ENCODE results near the gene ADGB.
"Not testable (repeated sequence)": the region's sequence is repeated elsewhere in the genome, so short reads cannot be mapped to it uniquely, and the experiment has no call there.

Gene ADGB

DNA sequence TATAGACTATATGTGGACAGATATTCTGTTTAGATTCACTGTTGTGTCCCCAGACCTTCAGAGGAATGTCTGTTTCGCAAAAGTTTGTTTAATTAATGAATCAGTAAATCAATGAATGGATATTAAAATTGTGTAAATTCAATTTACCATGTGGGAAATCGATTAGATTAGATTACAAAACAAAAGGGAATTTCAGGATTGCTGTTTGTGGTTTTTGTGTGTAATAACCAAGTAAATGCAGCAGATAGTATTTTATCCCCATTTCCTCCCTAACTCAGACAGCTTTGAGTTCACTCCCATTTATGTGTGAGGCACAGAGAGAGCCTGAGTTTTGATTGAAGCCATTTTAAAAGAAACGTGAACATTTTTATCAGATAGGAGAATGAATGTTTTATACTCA, 214.8 kb downstream of the ADGB start:
- TF ChIP-seq, protein P1, sequence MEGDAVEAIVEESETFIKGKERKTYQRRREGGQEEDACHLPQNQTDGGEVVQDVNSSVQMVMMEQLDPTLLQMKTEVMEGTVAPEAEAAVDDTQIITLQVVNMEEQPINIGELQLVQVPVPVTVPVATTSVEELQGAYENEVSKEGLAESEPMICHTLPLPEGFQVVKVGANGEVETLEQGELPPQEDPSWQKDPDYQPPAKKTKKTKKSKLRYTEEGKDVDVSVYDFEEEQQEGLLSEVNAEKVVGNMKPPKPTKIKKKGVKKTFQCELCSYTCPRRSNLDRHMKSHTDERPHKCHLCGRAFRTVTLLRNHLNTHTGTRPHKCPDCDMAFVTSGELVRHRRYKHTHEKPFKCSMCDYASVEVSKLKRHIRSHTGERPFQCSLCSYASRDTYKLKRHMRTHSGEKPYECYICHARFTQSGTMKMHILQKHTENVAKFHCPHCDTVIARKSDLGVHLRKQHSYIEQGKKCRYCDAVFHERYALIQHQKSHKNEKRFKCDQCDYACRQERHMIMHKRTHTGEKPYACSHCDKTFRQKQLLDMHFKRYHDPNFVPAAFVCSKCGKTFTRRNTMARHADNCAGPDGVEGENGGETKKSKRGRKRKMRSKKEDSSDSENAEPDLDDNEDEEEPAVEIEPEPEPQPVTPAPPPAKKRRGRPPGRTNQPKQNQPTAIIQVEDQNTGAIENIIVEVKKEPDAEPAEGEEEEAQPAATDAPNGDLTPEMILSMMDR (IDR thresholded peaks at IDR 0.05; ENCODE audit: low read depth, low read length) = no peak
- TF ChIP-seq MAX (IDR thresholded peaks at IDR 0.05; ENCODE audit: low read depth, low read length) (no peak), POLR2A (IDR thresholded peaks at IDR 0.05; ENCODE audit: extremely low read depth, insufficient read length) (no peak), MYC (IDR thresholded peaks at IDR 0.05; ENCODE audit: low read depth, low read length) (no peak)
- DNase-seq (ENCODE audit: low read depth) = no peak
- no peak overlapping the region for H3K4me3 ChIP-seq (ENCODE audit: low read depth, low read length)

DNA sequence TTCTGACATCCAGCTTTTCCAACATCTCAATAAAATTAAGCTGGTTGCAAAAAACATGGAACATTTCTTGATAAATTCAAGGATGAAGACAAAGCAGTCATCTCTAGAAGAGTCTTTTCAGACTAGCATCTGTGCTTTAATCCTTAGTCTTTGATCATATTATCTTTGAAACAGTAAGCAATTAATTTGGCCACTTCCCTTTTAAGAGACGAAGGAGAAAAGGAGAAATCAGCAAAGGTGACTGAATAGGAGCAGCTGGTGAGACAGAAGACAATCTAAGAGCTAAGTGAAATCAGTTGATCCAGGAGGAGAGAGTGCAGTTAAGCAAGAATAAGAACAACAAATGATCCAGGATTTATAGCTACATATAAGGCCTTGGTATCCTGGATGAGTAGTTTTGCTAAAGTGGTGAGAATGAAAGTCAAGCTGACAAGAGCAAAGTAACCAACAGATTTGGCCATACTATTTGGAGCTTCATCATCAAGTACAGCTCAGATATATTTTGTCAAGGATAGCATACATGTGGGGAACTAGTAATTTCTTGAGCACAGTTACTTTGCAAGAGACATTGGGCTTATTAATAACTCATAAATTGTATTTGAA, 215.5 kb downstream of the ADGB start:
- TF ChIP-seq, protein P1 (IDR thresholded peaks at IDR 0.05; ENCODE audit: low read depth, low read length) = no peak
- no peak for TF ChIP-seq POLR2A (IDR thresholded peaks at IDR 0.05; ENCODE audit: extremely low read depth, insufficient read length)
- TF ChIP-seq MAX (IDR thresholded peaks at IDR 0.05; ENCODE audit: low read depth, low read length) = no peak
- TF ChIP-seq MYC (IDR thresholded peaks at IDR 0.05; ENCODE audit: low read depth, low read length) = no peak
- H3K4me3 ChIP-seq (ENCODE audit: low read depth, low read length) = no peak overlapping the region
- DNase-seq (ENCODE audit: low read depth) = no peak

GRCh38 chr6:146815511-146816462, 217.0 kb downstream of the ADGB start:
- H3K4me3 ChIP-seq (ENCODE audit: low read depth, low read length); DNase-seq (ENCODE audit: low read depth): not testable (repeated sequence)

- TF ChIP-seq, protein P1 (IDR thresholded peaks at IDR 0.05; ENCODE audit: low read depth, low read length) = no peak
- TF ChIP-seq MYC (IDR thresholded peaks at IDR 0.05; ENCODE audit: low read depth, low read length) (no peak), MAX (IDR thresholded peaks at IDR 0.05; ENCODE audit: low read depth, low read length) (no peak), POLR2A (IDR thresholded peaks at IDR 0.05; ENCODE audit: extremely low read depth, insufficient read length) (no peak)
- no peak for DNase-seq (ENCODE audit: low read depth)
- no peak overlapping the region for H3K4me3 ChIP-seq (ENCODE audit: low read depth, low read length)
Observed at GRCh38 chr6:146819596-146820320, 221.0 kb downstream of the ADGB start.

DNA sequence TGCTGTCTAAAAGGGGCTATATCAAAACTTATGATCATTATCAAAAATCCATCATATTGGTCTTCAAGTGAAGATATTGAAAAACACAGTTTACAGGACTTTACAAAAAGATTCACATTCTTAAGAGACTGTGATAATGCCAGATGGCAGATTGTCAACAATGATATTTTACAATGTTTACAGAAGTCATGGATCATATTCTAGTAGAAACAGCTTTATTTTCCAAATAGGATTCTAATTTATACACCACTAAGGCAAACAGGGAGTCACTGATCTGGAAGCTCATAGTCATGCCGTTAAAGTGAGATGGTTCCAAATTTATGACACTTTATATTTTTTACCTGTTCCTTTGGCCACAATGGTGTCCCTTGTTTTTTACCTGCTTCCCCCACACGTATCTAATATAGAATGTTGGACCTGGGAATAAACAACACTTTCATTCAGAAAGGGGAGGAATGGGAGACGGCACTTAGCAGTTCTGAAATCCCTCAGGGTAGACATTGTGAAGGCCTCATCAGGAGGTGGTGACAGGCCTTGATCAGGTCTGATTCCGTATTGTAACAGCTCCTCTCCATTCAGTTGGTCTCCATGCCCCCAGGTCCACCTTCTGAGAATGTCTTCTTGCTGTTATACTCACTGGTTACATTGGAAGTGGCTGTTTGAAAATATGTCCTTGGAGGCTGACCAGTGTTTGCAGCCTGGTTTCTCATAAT, 228.6 kb downstream of the ADGB start:
- TF ChIP-seq POLR2A (IDR thresholded peaks at IDR 0.05; ENCODE audit: extremely low read depth, insufficient read length) = no peak
- TF ChIP-seq, protein P1 (IDR thresholded peaks at IDR 0.05; ENCODE audit: low read depth, low read length) = no peak
- TF ChIP-seq MYC (IDR thresholded peaks at IDR 0.05; ENCODE audit: low read depth, low read length) = no peak
- no peak for TF ChIP-seq MAX (IDR thresholded peaks at IDR 0.05; ENCODE audit: low read depth, low read length)
- DNase-seq (ENCODE audit: low read depth) = no peak
- no peak overlapping the region for H3K4me3 ChIP-seq (ENCODE audit: low read depth, low read length)
